HepG2 (cell line): Measurements from ENCODE around the gene F12. TPM values are rescaled to one million over a fixed set of nuclear protein-coding genes. Genes with fewer than 3 reads are reported as not detected.

ENCODE experiments used
- ATAD3A ChIP-seq: sonication (generic); formaldehyde crosslinking; IDR thresholded peaks from 2 replicates; pipeline ENCODE4 v1.4.0; 2020; ENCODE audit warnings: missing genetic modification reagents
- ELF4 ChIP-seq: sonication (generic); formaldehyde crosslinking; IDR thresholded peaks from 2 replicates; pipeline ENCODE4 v1.5.0; 2020; ENCODE audit warnings: missing genetic modification reagents, mild to moderate bottlenecking, moderate library complexity, borderline replicate concordance
- IKZF1 ChIP-seq: fragments of 450-650 bp; IDR thresholded peaks from 2 replicates; pipeline ENCODE4 v1.7.1; 2016
- JDP2 ChIP-seq: sonication (generic); formaldehyde crosslinking; IDR thresholded peaks from 2 replicates; pipeline ENCODE4 v1.8.1; 2022; ENCODE audit warnings: missing genetic modification reagents, borderline replicate concordance
- KDM5B ChIP-seq: sonication (generic); formaldehyde crosslinking; IDR thresholded peaks from 2 replicates; pipeline ENCODE4 v1.4.0; 2020; ENCODE audit warnings: missing genetic modification reagents, mild to moderate bottlenecking, borderline replicate concordance
- NFE2 ChIP-seq: sonication (generic); formaldehyde crosslinking; IDR thresholded peaks from 2 replicates; pipeline ENCODE4 v1.4.0; 2020; ENCODE audit warnings: missing genetic modification reagents
- NKX3-1 ChIP-seq: sonication (generic); formaldehyde crosslinking; IDR thresholded peaks from 2 replicates; pipeline ENCODE4 v1.5.0; 2020; ENCODE audit warnings: missing genetic modification reagents
- REST ChIP-seq, 2 experiments: IDR thresholded peaks; 2 replicates each; pipeline ENCODE4 v1.6.1; 2011 to 2012; ENCODE audit warnings: low read length in 2 of 2, borderline replicate concordance in 1 of 2, low read depth in 1 of 2, mild to moderate bottlenecking in 1 of 2, moderate library complexity in 1 of 2
- SMYD3 ChIP-seq: sonication (generic); formaldehyde crosslinking; IDR thresholded peaks from 2 replicates; pipeline ENCODE4 v1.8.1; 2023; ENCODE audit warnings: mild to moderate bottlenecking, missing genetic modification reagents
- ZNF580 ChIP-seq: IDR thresholded peaks from 2 replicates; pipeline ENCODE4 v1.6.1; 2016; ENCODE audit warnings: low read depth, borderline replicate concordance
- polyA plus RNA-seq, 8 experiments: library from polyadenylated mRNA; depleted of rRNA in 3 of 8; stranded (reverse) in 7 of 8; unstranded in 1 of 8; fragments of >200 nt; fragmentation: Illumina TruSeq in 4 of 8; extraction: Trizol in 4 of 8; gene quantifications; 2 replicates each; pipeline versions ENCODE4 v1.2.1 to v1.2.3, GENCODE V29; 2011 to 2016; ENCODE audit warnings: low read depth in 4 of 8, missing spikeins in 1 of 8, mixed read lengths in 1 of 8; ENCODE audit not compliant: insufficient read depth in 1 of 8
- total RNA-seq, 5 experiments: library from RNA; depleted of rRNA; stranded (reverse); fragments of >200 nt; fragmentation: Illumina TruSeq; extraction: Trizol; gene quantifications; 2 replicates each; pipeline ENCODE4 v1.2.3, GENCODE V29; 2016; ENCODE audit warnings: low read depth in 1 of 5
- TF ChIP-seq, protein P1 (sequence below): sonication (generic); formaldehyde crosslinking; IDR thresholded peaks from 2 replicates; pipeline ENCODE4 v1.4.0; 2020; ENCODE audit warnings: mild to moderate bottlenecking, missing genetic modification reagents

F12 gene
- total and polyA plus RNA-seq, 2 of the 13 experiments (the other 11 are each of a cell fraction or from before 2014, with no cell fraction given): 2.5 to 3.0 TPM

DNA sequence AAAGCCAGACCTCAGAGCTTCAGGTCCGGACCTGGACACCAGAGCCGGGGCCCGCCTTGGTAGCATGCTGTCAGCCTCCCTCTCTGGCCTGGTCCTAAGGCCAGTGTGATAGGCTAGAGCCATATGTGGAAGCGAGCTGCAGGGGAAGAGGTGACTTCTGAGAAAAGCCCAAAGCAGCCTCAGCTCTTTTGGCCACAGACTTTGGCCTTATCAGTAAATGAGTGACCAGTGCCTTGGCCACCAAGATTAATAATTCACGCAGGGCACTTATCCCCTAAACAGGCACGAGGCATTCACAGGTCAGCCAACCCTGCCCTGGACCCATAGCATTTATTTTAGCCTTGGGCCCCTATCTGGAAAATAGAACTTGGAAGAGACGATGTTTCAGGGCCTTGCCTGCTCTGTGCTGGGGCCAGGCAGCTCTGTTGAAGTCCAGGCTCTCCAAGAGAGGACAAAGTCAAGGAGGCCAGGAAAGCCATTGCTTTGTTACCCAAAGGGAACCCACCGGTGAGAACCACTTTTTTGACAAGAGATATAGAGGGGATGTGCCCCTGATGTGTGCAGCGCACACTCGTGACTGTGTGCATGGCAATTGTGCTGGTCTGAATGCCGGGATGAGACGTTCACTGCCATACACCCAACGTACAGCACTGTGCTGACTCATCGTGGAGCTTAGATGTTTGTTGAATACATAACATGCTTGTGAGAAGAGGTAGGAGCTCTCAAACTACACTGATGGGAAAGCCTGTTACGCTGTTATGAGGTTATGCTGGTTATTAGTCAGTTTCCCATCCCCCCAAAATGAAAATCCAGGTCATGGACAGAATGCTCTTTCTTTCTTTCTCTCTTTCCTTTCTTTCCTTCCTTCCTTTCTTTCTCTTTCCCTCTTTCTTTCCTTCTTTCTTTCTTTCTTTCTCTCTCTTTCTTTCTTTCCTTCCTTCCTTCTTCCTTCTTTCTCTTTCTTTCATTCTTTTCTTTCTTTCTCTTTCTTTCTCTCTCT is 30.2 kb downstream of the F12 start (continued):
- TF ChIP-seq, protein P1, sequence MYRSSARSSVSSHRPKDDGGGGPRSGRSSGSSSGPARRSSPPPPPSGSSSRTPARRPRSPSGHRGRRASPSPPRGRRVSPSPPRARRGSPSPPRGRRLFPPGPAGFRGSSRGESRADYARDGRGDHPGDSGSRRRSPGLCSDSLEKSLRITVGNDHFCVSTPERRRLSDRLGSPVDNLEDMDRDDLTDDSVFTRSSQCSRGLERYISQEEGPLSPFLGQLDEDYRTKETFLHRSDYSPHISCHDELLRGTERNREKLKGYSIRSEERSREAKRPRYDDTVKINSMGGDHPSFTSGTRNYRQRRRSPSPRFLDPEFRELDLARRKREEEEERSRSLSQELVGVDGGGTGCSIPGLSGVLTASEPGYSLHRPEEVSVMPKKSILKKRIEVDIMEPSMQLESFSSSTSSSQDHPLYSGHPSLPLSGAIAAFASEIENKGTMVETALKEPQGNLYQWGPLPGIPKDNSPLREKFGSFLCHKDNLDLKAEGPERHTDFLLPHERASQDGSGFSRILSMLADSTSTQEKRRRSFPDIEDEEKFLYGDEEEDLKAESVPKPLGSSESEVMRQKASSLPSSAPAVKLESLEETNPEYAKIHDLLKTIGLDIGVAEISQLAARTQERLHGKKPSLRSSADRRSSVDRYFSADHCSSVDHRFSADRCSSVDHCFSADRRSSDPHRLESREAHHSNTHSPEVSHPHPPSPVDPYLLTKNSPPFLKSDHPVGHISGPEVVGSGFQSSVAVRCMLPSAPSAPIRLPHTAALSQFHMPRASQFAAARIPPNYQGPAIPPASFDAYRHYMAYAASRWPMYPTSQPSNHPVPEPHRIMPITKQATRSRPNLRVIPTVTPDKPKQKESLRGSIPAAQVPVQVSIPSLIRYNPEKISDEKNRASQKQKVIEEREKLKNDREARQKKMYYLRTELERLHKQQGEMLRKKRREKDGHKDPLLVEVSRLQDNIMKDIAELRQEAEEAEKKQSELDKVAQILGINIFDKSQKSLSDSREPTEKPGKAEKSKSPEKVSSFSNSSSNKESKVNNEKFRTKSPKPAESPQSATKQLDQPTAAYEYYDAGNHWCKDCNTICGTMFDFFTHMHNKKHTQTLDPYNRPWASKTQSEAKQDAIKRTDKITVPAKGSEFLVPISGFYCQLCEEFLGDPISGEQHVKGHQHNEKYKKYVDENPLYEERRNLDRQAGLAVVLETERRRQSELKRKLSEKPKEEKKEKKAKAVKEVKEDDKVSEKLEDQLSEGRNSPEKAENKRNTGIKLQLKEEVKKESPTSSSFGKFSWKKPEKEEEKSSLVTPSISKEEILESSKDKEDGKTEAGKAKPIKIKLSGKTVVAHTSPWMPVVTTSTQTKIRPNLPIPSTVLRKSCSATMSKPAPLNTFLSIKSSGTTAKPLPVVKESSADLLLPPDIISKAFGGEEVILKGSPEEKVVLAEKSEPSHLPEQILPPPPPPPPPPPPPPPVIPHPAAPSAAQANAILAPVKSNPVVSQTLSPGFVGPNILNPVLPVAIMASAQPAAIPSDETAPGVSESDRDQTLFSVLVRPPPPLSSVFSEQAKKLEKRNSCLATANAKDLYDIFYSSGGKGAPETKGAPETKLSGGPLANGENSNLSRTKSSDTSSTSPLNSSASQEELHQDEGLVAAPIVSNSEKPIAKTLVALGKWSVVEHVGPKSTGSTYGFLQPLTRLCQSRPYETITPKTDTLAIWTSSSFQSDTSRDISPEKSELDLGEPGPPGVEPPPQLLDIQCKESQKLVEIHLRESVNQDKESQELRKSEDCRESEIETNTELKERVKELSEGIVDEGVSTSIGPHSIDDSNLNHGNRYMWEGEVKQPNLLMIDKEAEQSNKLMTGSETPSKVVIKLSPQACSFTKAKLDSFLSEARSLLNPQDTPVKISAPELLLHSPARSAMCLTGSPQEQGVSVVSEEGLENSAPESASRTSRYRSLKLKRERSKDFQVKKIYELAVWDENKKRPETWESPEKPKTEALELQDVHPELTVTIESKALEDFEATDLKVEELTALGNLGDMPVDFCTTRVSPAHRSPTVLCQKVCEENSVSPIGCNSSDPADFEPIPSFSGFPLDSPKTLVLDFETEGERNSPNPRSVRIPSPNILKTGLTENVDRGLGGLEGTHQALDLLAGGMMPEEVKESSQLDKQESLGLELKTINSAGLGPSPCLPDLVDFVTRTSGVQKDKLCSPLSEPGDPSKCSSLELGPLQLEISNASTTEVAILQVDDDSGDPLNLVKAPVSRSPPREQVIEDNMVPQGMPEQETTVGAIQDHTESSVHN (CRISPR knock-in tag): 0 out of 2 replicates have a peak, but pooled peaks have one; percentile 7
- TF ChIP-seq ZNF580 (CRISPR knock-in tag) (no peak), IKZF1 (no peak), JDP2 (CRISPR knock-in tag) (no peak), ELF4 (CRISPR knock-in tag) (no peak; the same call in 1 of the 2 replicates), NKX3-1 (CRISPR knock-in tag) (peak; percentile 41; the same call in 1 of the 2 replicates), NFE2 (CRISPR knock-in tag) (peak; percentile 90), ATAD3A (CRISPR knock-in tag) (no peak), KDM5B (0 out of 2 replicates have a peak, but pooled peaks have one; percentile 31), SMYD3 (no peak), REST (IDR thresholded peaks at IDR 0.05; ENCODE audit: borderline replicate concordance in 1 of 2, low read depth in 1 of 2, low read length in 2 of 2) (peak in 1 of 2 experiments; percentile 43; a peak in 1 of 4 replicates)
